Pancreas (tissue), 10 donors: ENCODE results near the gene SRP68. TPM values are rescaled to one million over a fixed set of nuclear protein-coding genes. Genes with fewer than 3 reads are reported as not detected.
A peak's percentile ranks its signal among the peaks of the same experiment; 100 is the strongest.

ENCODE experiments used
- ATAC-seq, 4 donors: fragments of 200-7000 bp; cut with Tn5 transposase; one replicate each; pipeline versions ENCODE4 v1.8.0 to v1.9.1; 2020; ENCODE audit warnings: mild to moderate bottlenecking in 4 of 4, moderate library complexity in 4 of 4
- DNase-seq, 6 donors: peaks; one replicate each; pipeline ENCODE4 v3.0.0-alpha.2; 2020
- FAIRE-seq: peaks from 2 replicates; lab custom pipeline; 2012; peaks lifted over from hg19 to GRCh38; lab: Jason Lieb, UNC
- H3K27ac ChIP-seq, 4 donors: fragments of 200-600 bp; sonication (generic); 1 replicate in 3 of 4; 2 replicates in 1 of 4; pipeline versions ENCODE4 v1.5.0 to v1.8.0; 2020
- H3K27me3 ChIP-seq, 4 donors: fragments of 200-600 bp; one replicate each; pipeline ENCODE4 v1.8.0; 2021
- H3K36me3 ChIP-seq, 3 donors: fragments of 200-600 bp; sonication (generic) in 1 of 3; one replicate each; pipeline versions ENCODE4 v1.5.0 to v1.8.0; 2020 to 2021
- H3K4me1 ChIP-seq, 3 donors: fragments of 200-600 bp; one replicate each; pipeline ENCODE4 v1.8.0; 2021
- H3K4me3 ChIP-seq, 4 donors: fragments of 200-600 bp; sonication (generic) in 2 of 4; one replicate each; pipeline versions ENCODE4 v1.5.0 to v1.8.0; 2020 to 2021
- H3K9me3 ChIP-seq, 4 donors: fragments of 200-600 bp; one replicate each; pipeline ENCODE4 v1.8.0; 2021
- CTCF ChIP-seq, 4 donors: fragments of 200-600 bp; sonication (generic) in 3 of 4; IDR thresholded peaks; one replicate each; pipeline versions ENCODE4 v1.5.0 to v1.8.0; 2021; ENCODE audit warnings: antibody characterized with exemption in 4 of 4
- WGBS, 2 donors: extraction: QIAGEN DNeasy Blood & Tissue Kit; methylation state at CpG; one replicate each; pipeline ENCODE4 v1.1.7; 2013; 5-methylcytosine and 5-hydroxymethylcytosine counted together
- intact Hi-C, 3 donors: fragments of 100-400 bp; cut with DNase I; formaldehyde crosslinking; loops; one replicate each; pipeline versions ENCODE4 v1.11.1 to v1.14.2; 2022
- polyA plus RNA-seq, 2 donors: library from polyadenylated mRNA; stranded (reverse); fragments of 200-250 nt; gene quantifications; one replicate each; pipeline ENCODE4 v1.2.3, GENCODE V29; 2013
- total RNA-seq, 6 donors: library from RNA; stranded (reverse); fragmentation: NEBNext Ultra II Directional in 4 of 6; extraction: Animal tissue kit (Norgen Biotek cat#: 25700) in 4 of 6; gene quantifications; one replicate each; pipeline versions ENCODE4 v1.2.1 to v1.2.4, GENCODE V29; 2021 to 2023
- donor health status: healthy with polysubstance abuse.
- donor health status: DM: no; HTN: no; CAD: no; lungs with moderate emphysema.
- donor health status: DM: no; HTN: no; CAD: no.
- donor health status: control.
- donor health status: control.
- donor health status: Bipolar disorder and iron deficiency.
- donor health status: DM: yes; HTN: yes; CAD: no.
- donor health status: DM: no; HTN: no; CAD: no.
- donor health status: DM: no; HTN: no; CAD: no.
- donor health status: DM: yes; HTN: yes; CAD: no.

SRP68 gene
- total and polyA plus RNA-seq, 8 donors: 32.2 to 74.6 (median 48.0) TPM

- Histone ChIP-seq H3K27me3 (no peaks in the 10 kb centered on the region), H3K9me3 (no peaks in the 10 kb centered on the region), H3K27ac (no peak overlapping the region), H3K36me3 (peaks cover 0 to 55% (median 18%) of the 10 kb centered on the region in 3 donors), H3K4me1 (peaks cover 0 to 5% (median 0%) of the 10 kb centered on the region in 3 donors), H3K4me3 (no peak overlapping the region)
- ATAC-seq (no peak), DNase-seq (peak in 3 of 6 donors; percentile 42 to 64 (median 46)), FAIRE-seq (no peak)
- TF ChIP-seq CTCF (IDR thresholded peaks at IDR 0.05): no peak
- WGBS, 2 donors: 89 to 92% methylated on average over 15 of the region's 15 CpGs
- intact Hi-C loops: no loop called here
These were observed 11.3 kb upstream of the SRP68 start for GRCh38 chr17:76083536-76084182.

GRCh38 chr17:76082326-76083251 lies 10.3 kb upstream of the SRP68 start:
- H3K36me3 ChIP-seq: peaks cover 0 to 44% (median 11%) of the 10 kb centered on the region in 3 donors

GRCh38 chr17:76081295-76082210 lies 9.2 kb upstream of the SRP68 start:
- Histone ChIP-seq H3K9me3 (no peaks in the 10 kb centered on the region), H3K36me3 (peaks cover 0 to 36% (median 6%) of the 10 kb centered on the region in 3 donors), H3K27me3 (peaks cover 0 to 7% (median 4%) of the 10 kb centered on the region in 4 donors), H3K27ac (no peak overlapping the region), H3K4me1 (peaks cover 0 to 5% (median 0%) of the 10 kb centered on the region in 3 donors), H3K4me3 (no peak overlapping the region)
- intact Hi-C loops: no loop called here
- FAIRE-seq (no peak), ATAC-seq (no peak), DNase-seq (peak in 2 of 6 donors; percentile 51 to 62)
- no peak for TF ChIP-seq CTCF (IDR thresholded peaks at IDR 0.05)
- 77 to 84% methylated on average over 24 to 27 of the region's 27 CpGs for WGBS, 2 donors

More at GRCh38 chr17:76082326-76083251, 10.3 kb upstream of the SRP68 start:
- Histone ChIP-seq H3K9me3 (no peaks in the 10 kb centered on the region), H3K4me3 (no peak overlapping the region), H3K4me1 (peaks cover 0 to 5% (median 0%) of the 10 kb centered on the region in 3 donors), H3K27ac (no peak overlapping the region), H3K27me3 (no peaks in the 10 kb centered on the region)
- 86 to 88% methylated on average over 16 to 20 of the region's 20 CpGs for WGBS, 2 donors
- intact Hi-C loops: no loop called here
- FAIRE-seq: no peak
- DNase-seq: peak in 3 of 6 donors; percentile 47 to 79 (median 62)
- no peak for ATAC-seq
- no peak for TF ChIP-seq CTCF (IDR thresholded peaks at IDR 0.05)

GRCh38 chr17:76080768-76081287 lies 8.5 kb upstream of the SRP68 start:
- H3K9me3 ChIP-seq: no peaks in the 10 kb centered on the region
- H3K27me3 ChIP-seq: peaks cover 0 to 14% (median 7%) of the 10 kb centered on the region in 4 donors
- ATAC-seq (peak in 3 of 4 donors; percentile 2 to 28 (median 5)), FAIRE-seq (no peak), DNase-seq (no peak)
- 40 to 53% methylated on average over 6 of the region's 6 CpGs for WGBS, 2 donors
- H3K36me3 ChIP-seq: peaks cover 0 to 28% (median 4%) of the 10 kb centered on the region in 3 donors
- H3K4me1 ChIP-seq: peaks cover 0 to 5% (median 0%) of the 10 kb centered on the region in 3 donors
- intact Hi-C loops: no loop called here
- TF ChIP-seq CTCF (IDR thresholded peaks at IDR 0.05): no peak
- no peak overlapping the region for H3K27ac ChIP-seq
- H3K4me3 ChIP-seq: no peak overlapping the region
